Measurements from ENCODE around the gene RSKR.
"Not testable (repeated sequence)": the region's sequence is repeated elsewhere in the genome, so short reads cannot be mapped to it uniquely, and the experiment has no call there.

The RSKR gene

DNA sequence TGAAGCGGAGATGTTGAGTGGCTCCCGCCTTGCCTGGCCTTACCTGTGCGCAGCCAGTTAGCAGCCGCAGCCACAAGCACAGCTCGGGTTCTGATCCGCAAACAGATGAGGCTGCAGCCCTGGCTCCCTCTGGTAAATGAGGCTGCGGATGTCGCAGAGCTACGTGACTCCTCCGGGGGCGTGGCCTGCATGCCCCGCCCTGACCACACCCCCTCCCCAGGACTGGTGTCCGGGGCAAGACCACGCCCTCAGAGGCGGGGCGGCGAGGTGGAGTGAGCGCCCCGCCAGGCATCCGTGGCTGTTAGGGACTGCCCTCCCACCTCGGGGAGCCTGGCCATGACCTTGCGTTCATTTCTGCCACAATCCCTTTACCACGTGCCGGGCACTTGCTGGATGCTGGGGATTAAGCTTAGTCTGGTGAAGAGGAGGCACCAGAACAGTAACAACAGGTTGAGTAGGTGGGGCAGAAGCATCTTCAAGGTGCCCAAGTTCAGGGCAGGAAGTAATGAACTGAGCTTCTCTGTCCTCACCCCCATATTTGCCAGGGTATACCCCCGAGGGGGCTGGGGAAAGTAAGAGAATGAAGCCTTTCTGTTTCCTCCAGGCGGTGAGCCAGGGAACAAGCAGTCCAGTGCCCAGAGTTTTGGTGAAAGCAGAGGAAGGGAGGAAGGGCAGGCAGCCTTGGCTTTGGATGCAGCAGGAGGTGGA, 37.1 kb downstream of the RSKR start, which contains the start of gene ALDOC:
TSS of gene ALDOC (minus strand) at position 138 of the 708 bp plus-strand sequence. CDS start 1,363 bp downstream, outside the sequence.
- peak; percentile 98 for DNase-seq

DNA sequence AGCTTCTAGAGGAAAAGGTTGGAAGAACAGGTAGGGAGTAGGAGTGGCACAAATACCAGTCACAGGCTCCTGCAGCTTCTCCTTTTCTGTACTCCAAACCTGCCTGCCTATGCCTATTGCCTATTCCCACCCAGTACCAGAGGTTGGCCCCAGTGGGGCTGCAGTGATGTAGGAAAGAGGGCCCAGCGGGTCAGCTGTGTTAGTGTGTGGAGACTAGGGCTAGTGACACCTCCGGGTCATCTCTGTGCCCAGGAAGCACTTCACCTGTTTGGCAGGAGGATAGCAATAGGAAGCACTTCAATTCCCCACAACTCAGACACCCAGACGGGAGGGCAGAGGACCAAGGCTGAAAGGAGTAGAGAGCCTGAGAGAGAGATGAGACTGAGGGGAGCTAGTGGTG, 38.0 kb downstream of the RSKR start:
- DNase-seq = not testable (repeated sequence)

DNA sequence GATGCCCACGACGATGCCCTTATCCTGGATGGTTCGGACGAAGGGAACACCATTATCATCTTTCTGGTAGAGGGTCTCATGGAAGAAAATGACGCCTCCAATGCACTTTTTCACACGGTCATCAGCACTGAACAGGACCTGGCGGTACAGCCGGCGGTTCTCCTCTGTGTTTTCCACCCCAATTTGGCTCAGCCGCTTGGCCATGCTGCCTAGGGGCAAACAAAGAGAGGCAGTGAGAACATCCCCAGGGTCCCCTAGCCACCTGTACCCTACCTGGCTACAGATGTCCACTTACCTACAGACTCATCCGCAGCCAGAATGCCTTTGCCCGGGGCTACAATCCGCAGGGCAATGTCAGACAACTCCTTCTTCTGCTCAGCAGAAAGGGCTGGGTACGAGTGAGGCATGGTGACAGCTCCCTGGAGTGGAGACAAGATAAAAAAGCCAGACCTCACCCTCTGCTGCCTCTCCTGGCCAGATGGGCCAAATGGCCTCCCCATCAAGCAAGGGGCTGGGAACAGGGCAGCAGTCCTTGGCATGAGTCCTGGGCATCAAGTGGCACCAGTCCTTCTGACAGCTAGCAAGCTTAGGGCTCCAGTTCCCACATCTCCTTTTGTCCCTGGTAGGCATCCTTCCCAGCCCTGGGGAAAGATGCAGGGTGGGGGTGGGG, 38.7 kb downstream of the RSKR start:
- peak; percentile 41 for DNase-seq

DNA sequence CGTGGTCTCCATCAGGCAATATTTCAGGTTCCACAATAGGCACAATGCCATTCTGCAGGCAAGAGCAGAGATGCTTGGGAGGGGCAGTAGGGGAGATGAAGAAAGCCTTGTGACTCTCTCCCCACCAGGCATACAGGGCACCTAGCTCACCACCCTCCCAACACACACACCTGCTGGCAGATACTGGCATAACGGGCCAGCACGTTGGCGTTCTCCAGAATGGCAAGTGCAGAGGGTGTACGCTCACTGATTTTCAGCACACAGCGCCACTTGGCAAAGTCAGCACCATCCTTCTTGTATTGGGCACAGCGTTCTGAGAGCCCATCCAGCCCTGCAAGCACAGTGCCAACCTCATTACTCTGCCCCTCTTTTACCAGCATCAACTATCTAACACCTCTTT, 39.5 kb downstream of the RSKR start:
- peak; percentile 13 for DNase-seq

DNA sequence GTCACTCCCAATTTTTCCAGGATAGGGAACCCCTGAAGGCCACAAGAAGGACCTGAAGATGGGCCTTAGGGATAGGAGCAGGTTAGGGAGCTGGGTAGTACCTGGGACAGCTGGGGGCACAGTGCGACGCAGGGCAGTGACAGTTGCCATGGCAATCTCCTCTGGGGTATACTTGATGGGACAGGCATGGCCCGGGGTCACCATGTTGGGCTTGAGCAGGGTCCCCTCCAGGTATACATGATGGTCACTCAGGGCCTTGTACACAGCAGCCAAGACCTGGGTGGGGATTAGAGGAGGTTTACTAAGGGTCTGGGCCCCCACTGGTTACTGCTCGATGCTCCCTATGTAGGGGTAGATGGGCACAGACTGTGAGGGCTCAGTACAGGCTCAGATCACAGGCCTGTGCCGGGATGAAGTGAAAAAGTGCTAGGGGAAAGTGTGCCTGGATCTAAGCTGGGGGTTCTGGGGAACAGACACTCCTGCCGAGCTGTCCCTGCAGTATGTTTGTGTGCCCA, 40.0 kb downstream of the RSKR start:
- DNase-seq = no peak

DNA sequence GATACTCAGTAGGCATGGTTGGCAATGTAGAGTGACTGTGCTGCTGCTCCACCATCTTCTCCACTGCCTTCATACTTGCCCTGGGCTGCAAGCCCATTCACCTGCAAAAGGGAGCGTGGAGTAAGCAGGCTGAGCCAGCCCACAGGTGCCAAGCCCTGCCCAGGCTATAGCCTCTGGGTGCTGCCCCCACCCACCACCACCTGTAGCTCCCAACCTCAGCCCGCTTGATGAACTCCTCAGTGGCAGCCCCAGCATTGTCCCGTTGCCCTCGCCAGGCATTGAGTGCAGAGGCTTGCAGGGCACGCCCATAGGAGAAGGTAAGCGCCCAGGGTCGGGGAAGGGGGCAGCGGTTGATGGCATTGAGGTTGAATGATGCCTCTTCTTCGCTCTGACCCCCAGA, 40.5 kb downstream of the RSKR start:
- DNase-seq = no peak

DNA sequence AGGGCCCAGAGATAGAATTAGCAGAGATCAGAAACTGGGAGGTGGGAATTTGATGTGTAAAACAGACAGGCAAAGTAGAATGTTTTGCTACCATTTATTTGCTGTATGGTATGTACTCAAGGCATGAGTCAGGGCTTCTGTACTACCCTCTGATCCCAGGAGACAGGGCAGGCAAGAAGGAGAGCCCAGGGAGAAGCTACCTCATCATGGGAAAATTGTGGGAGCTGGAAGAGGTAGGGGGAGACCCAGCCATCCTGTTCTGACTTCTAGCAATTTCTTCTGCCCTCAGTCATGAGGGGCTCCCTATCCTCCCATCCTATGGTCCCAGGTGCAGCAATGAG, 41.0 kb downstream of the RSKR start:
- DNase-seq = no peak

DNA sequence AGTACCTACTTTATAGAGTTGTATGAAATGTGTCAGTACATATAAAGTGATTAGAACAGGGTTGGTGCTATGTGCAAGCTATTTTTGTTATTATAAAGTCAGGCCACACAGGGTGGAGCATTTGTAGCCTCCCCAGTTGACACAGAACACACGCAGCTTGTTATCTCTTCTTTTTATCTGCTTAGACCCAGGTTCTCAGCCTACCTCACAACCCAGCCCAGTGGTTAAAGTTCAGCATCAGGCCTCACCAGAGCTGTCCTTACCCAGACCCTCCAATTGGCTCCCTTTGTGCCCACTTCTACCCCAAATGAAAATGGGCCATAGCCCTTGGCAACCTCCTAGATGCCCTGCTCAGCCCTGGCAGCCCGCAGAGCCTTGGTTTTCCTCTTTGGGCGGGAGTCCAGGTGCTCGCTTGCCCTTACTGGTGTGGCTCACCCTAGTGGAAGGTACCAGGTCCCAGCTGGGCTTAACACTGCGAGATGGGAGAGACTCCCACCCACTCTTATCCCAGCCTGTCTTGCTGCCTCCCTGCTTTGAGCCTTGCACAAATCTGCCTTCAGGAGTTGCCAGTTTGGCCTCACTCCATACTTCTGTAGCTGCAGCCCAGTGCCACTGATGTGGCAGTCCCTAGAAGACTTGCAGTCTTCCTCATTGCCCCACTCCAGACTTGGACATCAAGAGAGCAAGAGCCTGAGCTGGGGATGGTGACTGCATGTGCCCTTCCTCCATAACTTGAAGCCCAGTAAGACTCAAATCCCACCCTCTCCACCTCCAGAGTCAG, 41.5 kb downstream of the RSKR start:
- peak; percentile 21 for DNase-seq

DNA sequence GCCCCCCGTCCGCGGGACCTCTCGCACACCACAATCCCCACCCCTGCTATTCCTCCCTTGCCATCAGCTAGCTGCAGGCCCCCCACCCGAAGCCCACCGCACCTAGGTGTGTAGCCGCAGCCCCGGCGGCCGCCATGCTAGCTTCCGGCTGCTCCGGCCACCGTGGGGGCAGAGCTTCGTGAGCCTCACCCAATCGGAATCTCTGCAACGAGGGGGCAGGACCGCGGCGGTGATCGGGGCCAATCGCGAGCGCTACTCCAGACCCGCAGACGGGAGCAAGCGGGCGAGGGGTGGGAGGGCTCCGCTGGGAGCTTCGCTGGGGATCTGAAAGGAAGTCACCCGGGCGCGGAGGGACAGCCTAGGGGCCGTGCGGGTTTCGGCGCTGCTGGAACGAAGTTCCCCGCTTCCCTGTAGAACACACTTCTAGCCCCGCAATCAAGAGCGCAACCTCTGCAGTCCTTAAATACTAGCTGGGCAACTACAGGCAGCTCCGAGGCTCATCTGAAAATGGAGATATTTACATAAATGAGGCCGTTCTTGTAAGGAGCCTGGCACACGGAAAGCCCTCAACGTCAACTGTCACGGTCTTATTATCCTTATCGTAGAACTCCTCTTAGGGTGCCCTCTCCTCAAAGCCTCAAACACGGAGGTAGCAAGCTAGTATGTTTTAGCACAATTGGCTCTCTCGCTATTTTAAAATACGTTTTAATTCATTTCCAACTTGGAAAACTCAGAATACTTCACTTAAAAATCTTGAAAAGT, 42.4 kb downstream of the RSKR start, which contains the start of gene PIGS:
TSS of gene PIGS (minus strand) at position 164 of the 762 bp plus-strand sequence. CDS start at position 136, 28 bp downstream.
- DNase-seq = peak; percentile 98

DNA sequence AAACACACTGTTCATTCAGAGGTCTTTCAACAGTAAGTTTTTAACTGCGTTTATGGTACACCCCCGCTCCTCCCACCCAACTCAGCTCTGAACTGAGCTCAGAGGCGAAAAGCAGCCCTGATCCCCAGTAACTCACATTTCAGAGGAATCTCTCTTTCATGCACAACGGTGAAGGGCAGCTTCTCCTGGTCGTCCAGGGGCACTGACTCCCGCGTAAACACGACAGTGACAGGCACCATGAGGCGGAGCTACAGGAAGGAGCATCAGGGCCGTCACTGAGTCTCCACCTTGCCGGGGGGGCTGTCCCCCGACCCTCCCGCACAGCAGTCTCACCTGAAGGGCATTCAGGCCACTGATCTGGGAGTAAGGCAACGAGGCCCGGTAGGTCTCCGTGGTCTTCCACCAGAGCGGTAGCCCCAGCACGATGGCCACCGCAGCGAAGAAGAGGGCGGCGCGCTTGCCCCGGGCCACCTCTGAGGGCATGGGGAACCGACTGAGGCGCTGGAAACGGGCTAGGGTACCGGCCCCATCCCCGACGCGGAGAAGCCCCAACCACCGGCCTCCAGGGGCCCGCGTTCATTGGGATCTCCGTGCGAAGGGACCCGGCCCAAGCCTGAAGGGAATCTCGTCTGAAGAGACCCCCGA, 43.1 kb downstream of the RSKR start:
- DNase-seq = peak; percentile 81

DNA sequence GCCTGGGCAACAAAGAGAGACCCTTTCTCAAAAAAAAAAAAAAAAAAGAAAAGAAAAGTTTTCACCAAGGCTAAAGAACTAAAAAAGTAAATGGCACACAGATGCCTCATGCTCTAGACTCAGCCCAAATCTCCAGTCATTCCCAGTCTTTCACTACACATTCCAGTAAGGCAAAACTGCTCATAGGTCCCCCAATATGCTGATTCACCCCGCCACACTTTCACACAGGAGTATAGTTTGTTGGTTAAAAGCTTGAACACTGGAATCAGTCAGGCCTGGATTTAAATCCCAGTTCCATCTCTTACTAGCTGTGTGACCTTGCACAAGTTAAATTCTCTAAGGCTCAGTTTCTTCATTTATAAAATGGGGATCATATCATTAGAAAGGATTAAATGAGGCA, 44.5 kb downstream of the RSKR start:
- DNase-seq = no peak

DNA sequence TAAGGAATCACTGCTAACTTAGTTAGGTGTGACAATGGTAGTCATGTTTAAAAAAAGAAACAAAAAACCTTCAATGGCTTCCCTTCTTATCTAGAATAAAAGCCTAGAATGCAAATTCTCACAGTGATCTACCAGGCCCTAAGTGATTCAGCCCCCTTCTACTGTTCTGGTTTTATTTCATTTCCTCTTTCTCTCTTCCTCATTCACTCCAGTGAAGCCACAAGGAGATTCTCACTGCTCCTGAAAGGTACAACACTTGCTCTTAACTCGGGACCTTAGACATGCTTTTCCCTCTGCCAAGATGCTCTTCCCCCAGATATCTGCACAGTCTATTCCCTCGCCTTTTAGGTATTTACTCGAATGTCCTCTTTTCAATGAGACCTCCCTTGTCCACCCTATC, 46.4 kb downstream of the RSKR start:
- no peak for DNase-seq

DNA sequence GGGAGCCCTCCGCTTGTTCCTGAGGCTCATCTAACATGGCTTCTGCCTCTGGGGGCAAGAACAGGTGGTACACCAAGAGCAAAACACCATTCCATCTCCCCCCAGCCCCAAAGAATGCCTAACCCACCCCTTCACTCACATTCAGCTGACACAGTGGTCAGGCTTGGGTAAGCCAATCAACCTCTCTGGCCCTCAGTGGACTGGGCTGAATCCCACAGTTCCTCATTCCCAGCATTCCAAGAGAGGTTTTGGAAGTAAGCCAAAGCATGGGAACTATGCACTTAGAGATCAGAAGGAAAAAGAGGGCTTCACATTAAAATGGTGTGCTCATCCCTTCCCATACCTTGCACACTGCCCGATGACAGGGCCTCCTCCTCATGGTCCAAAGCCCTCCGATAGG, 50.5 kb downstream of the RSKR start:
- DNase-seq = no peak
